DOHH2 (cell line): Measurements from ENCODE around the gene PROKR1.
"Not testable (repeated sequence)": the region's sequence is repeated elsewhere in the genome, so short reads cannot be mapped to it uniquely, and the experiment has no call there.

Source experiments
- H3F3A ChIP-seq: fragments of 200-600 bp; sonication (generic), shearing (Covaris generic); 2 replicates; pipeline ENCODE4 v1.6.0; 2016; ENCODE audit warnings: antibody characterized with exemption, mild to moderate bottlenecking; ENCODE audit not compliant: control insufficient read depth, insufficient read depth
- H3K27ac ChIP-seq: fragments of 200-600 bp; sonication (generic); 2 replicates; pipeline ENCODE4 v1.5.1; 2014; ENCODE audit warnings: low read depth, mild to moderate bottlenecking, low read length, moderate library complexity
- H3K27me3 ChIP-seq: fragments of 200-600 bp; sonication (generic); 2 replicates; pipeline ENCODE4 v1.6.1; 2014; ENCODE audit warnings: mild to moderate bottlenecking, low read length, mixed read lengths; ENCODE audit not compliant: control insufficient read depth
- H3K36me3 ChIP-seq: fragments of 200-600 bp; sonication (generic); 2 replicates; pipeline ENCODE4 v1.6.1; 2014; ENCODE audit warnings: mild to moderate bottlenecking, low read length, moderate library complexity, mixed read lengths; ENCODE audit not compliant: control insufficient read depth
- H3K4me1 ChIP-seq: fragments of 200-600 bp; sonication (generic); 2 replicates; pipeline ENCODE4 v1.6.1; 2014; ENCODE audit warnings: mild to moderate bottlenecking, low read length, mixed read lengths; ENCODE audit not compliant: control insufficient read depth
- H3K4me2 ChIP-seq: fragments of 200-600 bp; sonication (generic); 2 replicates; pipeline ENCODE4 v1.6.0; 2014; ENCODE audit warnings: mild to moderate bottlenecking, low read length, moderate library complexity
- H3K4me3 ChIP-seq: fragments of 200-600 bp; sonication (generic); 2 replicates; pipeline ENCODE4 v1.5.1; 2014; ENCODE audit warnings: mild to moderate bottlenecking, low read length, mixed read lengths
- H3K79me2 ChIP-seq: fragments of 200-600 bp; sonication (generic); 2 replicates; pipeline ENCODE4 v1.6.1; 2014; ENCODE audit warnings: mild to moderate bottlenecking, low read length, mixed read lengths; ENCODE audit not compliant: control insufficient read depth
- H3K9me2 ChIP-seq: fragments of 200-600 bp; sonication (generic); replicated peaks from 2 replicates; pipeline ENCODE4 v1.6.1; 2014; ENCODE audit warnings: mild to moderate bottlenecking, low read length, mixed read lengths; ENCODE audit not compliant: control insufficient read depth
- H3K9me3 ChIP-seq: fragments of 200-600 bp; sonication (generic); 2 replicates; pipeline ENCODE4 v1.6.1; 2014; ENCODE audit warnings: antibody characterized with exemption, low read length, mixed read lengths; ENCODE audit not compliant: control insufficient read depth, insufficient read depth
- H4K20me1 ChIP-seq: fragments of 200-600 bp; sonication (generic); 2 replicates; pipeline ENCODE4 v1.6.0; 2014; ENCODE audit warnings: low read depth, mild to moderate bottlenecking, antibody characterized with exemption, low read length, moderate library complexity; ENCODE audit not compliant: control insufficient read depth, insufficient read depth
- CTCF ChIP-seq: fragments of 200-600 bp; sonication (generic); IDR thresholded peaks from one replicate; pipeline ENCODE4 v1.5.1; 2014; ENCODE audit warnings: antibody characterized with exemption, mild to moderate bottlenecking, low read depth, low read length; ENCODE audit not compliant: poor library complexity, severe bottlenecking
- EZH2phosphoT487 ChIP-seq: fragments of 200-600 bp; sonication (generic); IDR thresholded peaks from 2 replicates; pipeline ENCODE4 v1.6.1; 2017; ENCODE audit warnings: borderline replicate concordance, mild to moderate bottlenecking, antibody characterized with exemption, low read length, moderate library complexity, mixed read lengths

PROKR1 gene

DNA sequence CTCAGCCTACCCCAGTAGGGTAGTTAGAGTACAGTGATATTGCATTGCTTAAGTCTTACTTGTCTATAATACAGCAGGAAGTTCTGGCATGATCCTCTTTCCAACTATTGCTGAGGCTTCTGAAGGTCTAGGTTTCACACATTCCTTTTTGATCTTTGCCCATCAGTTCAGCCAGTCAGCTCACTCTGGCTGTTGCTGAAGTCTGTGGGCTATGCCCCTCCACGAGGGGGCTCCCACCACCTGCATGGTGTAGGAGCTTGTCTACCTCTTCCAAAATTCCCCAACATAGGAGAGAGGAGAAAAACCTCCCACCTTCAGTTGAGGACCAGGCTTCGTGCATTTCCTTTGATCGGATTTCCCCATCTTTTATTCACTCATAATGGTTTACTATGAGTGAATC lies 26.3 kb downstream of the PROKR1 start:
- Histone ChIP-seq H3F3A (no peaks in the 10 kb centered on the region), H3K27me3 (no peaks in the 10 kb centered on the region), H3K9me3 (no peaks in the 10 kb centered on the region), H3K4me1 (no peaks in the 10 kb centered on the region), H3K4me3 (no peak overlapping the region), H3K27ac (no peak overlapping the region), H4K20me1 (no peaks in the 10 kb centered on the region), H3K4me2 (no peak overlapping the region), H3K9me2 (no peaks in the 10 kb centered on the region), H3K36me3 (no peaks in the 10 kb centered on the region), H3K79me2 (no peaks in the 10 kb centered on the region)
- TF ChIP-seq CTCF: peak; percentile 14
- TF ChIP-seq EZH2phosphoT487: no peak

- Histone ChIP-seq H3K27ac (no peak overlapping the region), H3K36me3 (no peaks in the 10 kb centered on the region), H4K20me1 (no peaks in the 10 kb centered on the region), H3K9me3 (no peaks in the 10 kb centered on the region), H3K27me3 (no peaks in the 10 kb centered on the region), H3K4me3 (no peak overlapping the region), H3F3A (no peaks in the 10 kb centered on the region), H3K4me1 (no peaks in the 10 kb centered on the region), H3K9me2 (no peaks in the 10 kb centered on the region), H3K4me2 (no peak overlapping the region), H3K79me2 (no peaks in the 10 kb centered on the region)
- TF ChIP-seq CTCF: no peak
- TF ChIP-seq EZH2phosphoT487: no peak
These were observed 28.6 kb downstream of the PROKR1 start for GRCh38 chr2:68671961-68672360.

- Histone ChIP-seq H3K27me3 (no peaks in the 10 kb centered on the region), H3K4me1 (no peaks in the 10 kb centered on the region), H3K4me3 (no peak overlapping the region), H3F3A (no peaks in the 10 kb centered on the region), H4K20me1 (no peaks in the 10 kb centered on the region), H3K9me2 (no peaks in the 10 kb centered on the region), H3K79me2 (no peaks in the 10 kb centered on the region), H3K27ac (no peak overlapping the region), H3K4me2 (no peak overlapping the region), H3K36me3 (no peaks in the 10 kb centered on the region), H3K9me3 (no peaks in the 10 kb centered on the region)
- no peak for TF ChIP-seq EZH2phosphoT487
- no peak for TF ChIP-seq CTCF
These were observed 30.3 kb downstream of the PROKR1 start for GRCh38 chr2:68673631-68674030.

DNA sequence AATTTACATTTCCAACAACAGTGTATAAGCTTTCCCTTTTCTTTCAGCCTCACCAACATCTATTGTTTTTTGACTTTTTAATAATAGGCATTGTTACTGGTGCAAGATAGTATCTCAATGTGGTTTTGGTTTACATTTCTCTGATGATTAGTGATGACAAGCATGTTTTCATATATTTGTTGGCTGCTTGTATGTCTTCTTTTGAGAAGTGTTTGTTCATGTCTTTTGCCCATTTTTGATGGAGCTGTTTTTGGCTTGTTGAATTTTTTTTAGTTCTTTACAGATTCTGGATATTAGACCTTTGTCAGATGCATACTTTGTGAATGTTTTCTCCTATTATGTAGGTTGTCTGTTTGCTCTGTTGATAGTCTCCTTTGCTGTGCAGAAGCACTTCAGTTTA lies 32.1 kb downstream of the PROKR1 start:
- Histone ChIP-seq H3K79me2 (no peaks in the 10 kb centered on the region), H3K36me3 (no peaks in the 10 kb centered on the region), H3K9me3 (no peaks in the 10 kb centered on the region), H3K4me1 (no peaks in the 10 kb centered on the region), H3K9me2 (no peaks in the 10 kb centered on the region), H3K4me2 (no peak overlapping the region), H4K20me1 (no peaks in the 10 kb centered on the region), H3K27me3 (no peaks in the 10 kb centered on the region), H3K4me3 (no peak overlapping the region), H3F3A (no peaks in the 10 kb centered on the region), H3K27ac (no peak overlapping the region)
- TF ChIP-seq CTCF: no peak

DNA sequence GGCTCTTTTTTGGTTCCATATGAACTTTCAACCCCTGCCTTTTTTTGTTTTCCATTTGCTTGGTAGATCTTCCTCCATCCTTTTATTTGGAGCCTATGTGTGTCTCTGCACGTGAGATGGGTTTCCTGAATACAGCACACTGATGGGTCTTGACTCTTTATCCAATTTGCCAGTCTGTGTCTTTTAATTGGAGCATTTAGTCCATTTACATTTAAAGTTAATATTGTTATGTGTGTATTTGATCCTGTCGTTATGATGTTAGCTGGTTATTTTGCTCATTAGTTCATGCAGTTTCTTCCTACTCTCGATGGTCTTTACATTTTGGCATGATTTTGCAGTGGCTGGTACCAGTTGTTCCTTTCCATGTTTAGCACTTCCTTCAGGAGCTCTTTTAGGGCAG lies 34.5 kb downstream of the PROKR1 start:
- H4K20me1 ChIP-seq, H3K79me2 ChIP-seq, H3K27ac ChIP-seq, H3K9me3 ChIP-seq, H3K4me3 ChIP-seq, H3K36me3 ChIP-seq, H3K4me1 ChIP-seq, H3K4me2 ChIP-seq, H3K27me3 ChIP-seq, H3K9me2 ChIP-seq, H3F3A ChIP-seq: not testable (repeated sequence)
